Transverse colon (tissue), 3 donors: ENCODE results near the gene EVC.
A peak's percentile ranks its signal among the peaks of the same experiment; 100 is the strongest.

Source experiments
- EP300 ChIP-seq: sonication (generic); formaldehyde crosslinking; IDR thresholded peaks from one replicate; pipeline ENCODE4 v1.6.1; 2017; ENCODE audit warnings: antibody characterized with exemption, low read depth
- TF ChIP-seq, protein P1 (sequence below), 5 experiments: fragments of 200-600 bp in 3 of 5; fragments of 450-650 bp in 2 of 5; sonication (generic) in 3 of 5; IDR thresholded peaks; 1 replicate in 2 of 5; 2 replicates in 3 of 5; pipeline ENCODE4 v1.5.1; 2016 to 2017; ENCODE audit warnings: antibody characterized with exemption in 5 of 5, inconsistent platforms in 3 of 5, mild to moderate bottlenecking in 2 of 5, moderate library complexity in 1 of 5

DNA sequence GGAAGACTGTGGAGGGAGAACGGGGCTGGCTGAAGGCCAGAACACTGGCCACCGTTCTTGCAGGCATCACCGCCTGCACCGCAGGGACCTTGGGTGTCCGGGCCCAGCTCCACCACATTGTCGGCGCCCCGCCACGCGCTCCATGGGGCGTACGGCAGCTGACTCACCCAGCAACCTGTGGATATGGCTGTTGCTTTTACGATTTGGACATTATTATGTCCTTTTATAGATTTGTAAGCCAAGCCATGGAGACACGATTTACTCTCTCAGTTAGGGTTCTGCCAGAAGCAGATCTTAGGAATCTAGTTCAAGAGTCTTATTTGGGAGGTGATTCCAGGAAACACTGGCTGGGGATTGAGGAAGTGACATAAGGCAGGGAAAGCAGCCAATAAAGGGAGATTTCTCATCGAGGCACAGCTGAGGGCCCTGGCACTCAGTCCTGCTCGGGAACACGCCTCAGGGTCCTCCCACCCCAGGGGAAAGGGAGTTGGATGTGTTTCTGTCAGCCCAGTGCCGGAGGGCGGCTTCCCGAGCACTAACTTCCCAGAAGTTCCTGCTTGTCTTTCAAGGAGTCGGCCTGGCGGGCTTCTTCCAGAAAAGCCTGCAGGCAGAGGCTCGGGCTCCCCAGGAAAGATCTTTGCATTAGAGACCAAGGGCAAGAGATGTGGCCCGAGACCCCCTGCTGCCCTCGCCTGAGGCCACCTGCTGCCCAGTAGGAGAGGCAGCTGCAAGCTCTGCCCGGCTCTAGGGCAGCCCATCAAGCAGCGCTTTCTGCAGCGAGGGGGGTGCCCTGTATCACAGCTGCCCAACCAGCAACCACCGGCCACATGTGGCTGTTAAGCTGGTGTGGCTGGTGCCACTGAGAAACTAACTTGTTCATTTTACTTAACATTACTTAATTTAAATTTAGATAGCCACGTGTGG is 129.0 kb downstream of the EVC start:
- TF ChIP-seq, protein P1, sequence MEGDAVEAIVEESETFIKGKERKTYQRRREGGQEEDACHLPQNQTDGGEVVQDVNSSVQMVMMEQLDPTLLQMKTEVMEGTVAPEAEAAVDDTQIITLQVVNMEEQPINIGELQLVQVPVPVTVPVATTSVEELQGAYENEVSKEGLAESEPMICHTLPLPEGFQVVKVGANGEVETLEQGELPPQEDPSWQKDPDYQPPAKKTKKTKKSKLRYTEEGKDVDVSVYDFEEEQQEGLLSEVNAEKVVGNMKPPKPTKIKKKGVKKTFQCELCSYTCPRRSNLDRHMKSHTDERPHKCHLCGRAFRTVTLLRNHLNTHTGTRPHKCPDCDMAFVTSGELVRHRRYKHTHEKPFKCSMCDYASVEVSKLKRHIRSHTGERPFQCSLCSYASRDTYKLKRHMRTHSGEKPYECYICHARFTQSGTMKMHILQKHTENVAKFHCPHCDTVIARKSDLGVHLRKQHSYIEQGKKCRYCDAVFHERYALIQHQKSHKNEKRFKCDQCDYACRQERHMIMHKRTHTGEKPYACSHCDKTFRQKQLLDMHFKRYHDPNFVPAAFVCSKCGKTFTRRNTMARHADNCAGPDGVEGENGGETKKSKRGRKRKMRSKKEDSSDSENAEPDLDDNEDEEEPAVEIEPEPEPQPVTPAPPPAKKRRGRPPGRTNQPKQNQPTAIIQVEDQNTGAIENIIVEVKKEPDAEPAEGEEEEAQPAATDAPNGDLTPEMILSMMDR (IDR thresholded peaks at IDR 0.05) = no peak
- peak; percentile 21 for TF ChIP-seq EP300
